Left lung (tissue), 10 donors: ENCODE results near the gene RPL7A. TPM values are rescaled to one million over a fixed set of nuclear protein-coding genes. Genes with fewer than 3 reads are reported as not detected.
"Not testable (repeated sequence)": the region's sequence is repeated elsewhere in the genome, so short reads cannot be mapped to it uniquely, and the experiment has no call there.

Experiments
- ATAC-seq: fragments of 200-7000 bp; cut with Tn5 transposase; one replicate; pipeline ENCODE4 v1.9.1; 2020; ENCODE audit warnings: moderate library complexity
- DNase-seq, 4 donors: peaks; one replicate each; pipeline ENCODE4 v3.0.0-alpha.2; 2013 to 2020
- H3K27ac ChIP-seq, 2 donors: fragments of 200-600 bp; sonication (generic) in 1 of 2; one replicate each; pipeline versions ENCODE4 v1.5.0 to v1.8.0; 2020 to 2021
- H3K27me3 ChIP-seq, 2 donors: fragments of 200-600 bp; sonication (generic) in 1 of 2; one replicate each; pipeline versions ENCODE4 v1.5.0 to v1.8.0; 2020 to 2021
- H3K36me3 ChIP-seq, 2 donors: fragments of 200-600 bp; sonication (generic) in 1 of 2; one replicate each; pipeline versions ENCODE4 v1.5.0 to v1.8.0; 2020 to 2021
- H3K4me1 ChIP-seq, 2 donors: fragments of 200-600 bp; one replicate each; pipeline ENCODE4 v1.8.0; 2021
- H3K4me3 ChIP-seq, 2 donors: fragments of 200-600 bp; sonication (generic) in 1 of 2; one replicate each; pipeline versions ENCODE4 v1.5.0 to v1.8.0; 2020 to 2021; ENCODE audit warnings: mild to moderate bottlenecking in 1 of 2
- H3K9me3 ChIP-seq, 2 donors: fragments of 200-600 bp; sonication (generic) in 1 of 2; one replicate each; pipeline versions ENCODE4 v1.5.0 to v1.8.0; 2020 to 2021
- intact Hi-C, 2 donors: fragments of 100-400 bp; cut with DNase I; formaldehyde crosslinking; loops; one replicate each; pipeline versions ENCODE4 v1.11.2 to v1.14.2; 2022
- polyA plus RNA-seq, 6 donors: library from polyadenylated mRNA; unstranded; fragments of 120-200 nt; gene quantifications; one replicate each; pipeline ENCODE4 v1.2.1, GENCODE V29; 2013; ENCODE audit not compliant: insufficient read length in 6 of 6
- total RNA-seq, 2 donors: library from RNA; stranded (reverse); fragmentation: NEBNext Ultra II Directional; extraction: Animal tissue kit (Norgen Biotek cat#: 25700); gene quantifications; one replicate each; pipeline ENCODE4 v1.2.1, GENCODE V29; 2021
- TF ChIP-seq, protein P1 (sequence below), 2 donors: fragments of 200-600 bp; sonication (generic) in 1 of 2; IDR thresholded peaks; one replicate each; pipeline versions ENCODE4 v1.5.0 to v1.8.0; 2021; ENCODE audit warnings: antibody characterized with exemption in 2 of 2
- donor health status: DM: no; HTN: yes; CAD: no.
- donor health status: DM: no; HTN: no; CAD: no.

RPL7A gene
- total and polyA plus RNA-seq, 8 donors, result 1,624 to 3,322 (median 3,094) TPM

DNA sequence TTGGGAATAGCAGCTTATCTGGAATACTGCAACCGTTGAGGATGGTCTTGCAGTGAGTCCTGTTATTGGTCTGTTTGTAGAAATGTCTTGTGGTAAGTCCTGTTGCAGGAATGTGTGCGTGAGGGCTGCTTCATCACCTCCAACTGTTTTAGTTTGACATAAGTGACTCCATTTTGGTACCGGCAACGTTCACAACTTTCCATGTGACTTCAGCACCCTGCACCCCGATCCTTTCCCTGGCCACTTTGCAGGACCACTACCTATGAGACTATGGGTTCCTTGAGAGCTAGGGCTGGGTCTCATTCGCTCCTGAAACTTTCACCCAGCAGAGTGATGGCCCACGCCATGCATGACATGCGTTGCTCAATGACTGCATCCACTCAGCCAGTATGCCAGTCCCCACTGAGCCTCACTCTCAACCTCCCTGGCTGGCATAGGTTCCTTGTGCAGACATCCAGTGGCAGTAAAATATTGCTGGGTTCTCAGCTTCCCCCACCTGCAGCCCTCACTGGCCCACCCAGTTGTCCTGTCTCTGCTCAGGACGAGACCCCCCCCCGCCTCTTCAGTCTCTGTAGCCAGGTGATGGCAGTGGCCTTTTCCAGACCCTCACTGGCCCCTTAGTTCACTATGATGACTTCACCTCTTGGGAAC, 20.1 kb upstream of the RPL7A start:
- Histone ChIP-seq H3K4me1 (no peaks in the 10 kb centered on the region), H3K27ac (no peak overlapping the region), H3K36me3 (peaks cover 0 to 32% of the 10 kb centered on the region in 2 donors), H3K9me3 (no peaks in the 10 kb centered on the region), H3K4me3 (no peak overlapping the region), H3K27me3 (peaks cover 0 to 1% of the 10 kb centered on the region in 2 donors)
- TF ChIP-seq, protein P1, sequence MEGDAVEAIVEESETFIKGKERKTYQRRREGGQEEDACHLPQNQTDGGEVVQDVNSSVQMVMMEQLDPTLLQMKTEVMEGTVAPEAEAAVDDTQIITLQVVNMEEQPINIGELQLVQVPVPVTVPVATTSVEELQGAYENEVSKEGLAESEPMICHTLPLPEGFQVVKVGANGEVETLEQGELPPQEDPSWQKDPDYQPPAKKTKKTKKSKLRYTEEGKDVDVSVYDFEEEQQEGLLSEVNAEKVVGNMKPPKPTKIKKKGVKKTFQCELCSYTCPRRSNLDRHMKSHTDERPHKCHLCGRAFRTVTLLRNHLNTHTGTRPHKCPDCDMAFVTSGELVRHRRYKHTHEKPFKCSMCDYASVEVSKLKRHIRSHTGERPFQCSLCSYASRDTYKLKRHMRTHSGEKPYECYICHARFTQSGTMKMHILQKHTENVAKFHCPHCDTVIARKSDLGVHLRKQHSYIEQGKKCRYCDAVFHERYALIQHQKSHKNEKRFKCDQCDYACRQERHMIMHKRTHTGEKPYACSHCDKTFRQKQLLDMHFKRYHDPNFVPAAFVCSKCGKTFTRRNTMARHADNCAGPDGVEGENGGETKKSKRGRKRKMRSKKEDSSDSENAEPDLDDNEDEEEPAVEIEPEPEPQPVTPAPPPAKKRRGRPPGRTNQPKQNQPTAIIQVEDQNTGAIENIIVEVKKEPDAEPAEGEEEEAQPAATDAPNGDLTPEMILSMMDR (IDR thresholded peaks at IDR 0.05), result no peak
- intact Hi-C loops, result loop anchor here in 1 of 2 donors (5.0 kb wide), 1 partner anchor 141 kb away; no protein-coding TSS in a partner anchor
- ATAC-seq, result no peak
- no peak for DNase-seq

DNA sequence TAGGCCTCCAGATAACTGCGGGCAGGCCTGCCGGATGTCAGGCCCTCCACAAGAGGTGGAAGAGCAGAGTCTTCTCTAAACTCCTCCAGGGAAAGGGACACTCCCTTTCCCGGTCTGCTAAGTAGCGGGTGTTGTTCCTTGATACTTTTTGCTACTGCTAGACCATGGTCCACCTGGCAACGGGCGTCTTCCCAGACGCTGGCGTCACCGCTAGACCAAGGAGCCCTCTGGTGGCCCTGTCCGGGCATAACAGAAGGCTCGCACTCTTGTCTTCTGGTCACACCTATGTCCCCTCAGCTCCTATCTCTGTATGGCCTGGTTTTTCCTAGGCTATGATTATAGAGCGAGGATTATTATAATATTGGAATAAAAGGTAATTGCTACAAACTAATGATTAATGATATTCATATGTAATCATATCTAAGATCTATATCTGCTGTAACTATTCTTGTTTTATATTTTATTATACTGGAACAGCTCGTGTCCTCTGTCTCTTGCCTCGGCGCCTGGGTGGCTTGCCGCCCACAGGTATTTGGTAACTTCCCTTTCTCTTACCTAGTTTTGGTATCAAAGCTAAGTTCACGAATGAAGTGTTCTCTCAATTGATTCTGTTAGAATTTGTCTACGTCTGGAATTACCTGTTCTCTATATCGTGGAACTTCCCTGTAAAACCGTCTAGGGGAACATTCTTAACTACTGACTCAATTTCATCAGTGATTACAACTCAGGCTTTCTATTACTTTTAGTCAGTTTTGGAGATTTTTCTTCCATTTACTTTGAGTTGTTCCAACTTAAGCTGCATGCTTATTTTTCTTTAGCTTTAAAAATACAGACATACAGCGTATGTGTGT, 18.5 kb upstream of the RPL7A start:
- ATAC-seq, H3K27me3 ChIP-seq, H3K9me3 ChIP-seq, H3K4me3 ChIP-seq, H3K27ac ChIP-seq, H3K4me1 ChIP-seq: not testable (repeated sequence)
- intact Hi-C loops, result loop anchor here in 1 of 2 donors (5.0 kb wide), 1 partner anchor 142 kb away; no protein-coding TSS in a partner anchor
- TF ChIP-seq, protein P1 (IDR thresholded peaks at IDR 0.05), result peak; percentile 52 to 57
- peak in 1 of 4 donors; percentile 64 for DNase-seq
- H3K36me3 ChIP-seq, result peaks cover 0 to 47% of the 10 kb centered on the region in 2 donors

- DNase-seq, result peak in 1 of 4 donors; percentile 50
- no peaks in the 10 kb centered on the region for H3K27me3 ChIP-seq
- TF ChIP-seq, protein P1 (IDR thresholded peaks at IDR 0.05), result no peak
Measured at GRCh38 chr9:133331221-133331620, 16.8 kb upstream of the RPL7A start.

GRCh38 chr9:133331641-133332380, 16.2 kb upstream of the RPL7A start:
- Histone ChIP-seq H3K4me3 (no peak overlapping the region), H3K4me1 (peaks cover 14 to 20% of the 10 kb centered on the region in 2 donors), H3K9me3 (no peaks in the 10 kb centered on the region), H3K36me3 (peaks cover 0 to 47% of the 10 kb centered on the region in 2 donors), H3K27me3 (no peaks in the 10 kb centered on the region), H3K27ac (no peak overlapping the region)
- TF ChIP-seq, protein P1 (IDR thresholded peaks at IDR 0.05), result no peak
- ATAC-seq (no peak), DNase-seq (peak in 1 of 4 donors; percentile 75)
- intact Hi-C loops, result no loop called here

More at GRCh38 chr9:133331221-133331620, 16.8 kb upstream of the RPL7A start:
- Histone ChIP-seq H3K4me1 (peaks cover 10 to 15% of the 10 kb centered on the region in 2 donors), H3K36me3 (peaks cover 0 to 47% of the 10 kb centered on the region in 2 donors), H3K9me3 (no peaks in the 10 kb centered on the region), H3K4me3 (no peak overlapping the region), H3K27ac (no peak overlapping the region)
- intact Hi-C loops, result no loop called here
- no peak for ATAC-seq
